ENCODE measurements around the gene SLC38A1.

DNA sequence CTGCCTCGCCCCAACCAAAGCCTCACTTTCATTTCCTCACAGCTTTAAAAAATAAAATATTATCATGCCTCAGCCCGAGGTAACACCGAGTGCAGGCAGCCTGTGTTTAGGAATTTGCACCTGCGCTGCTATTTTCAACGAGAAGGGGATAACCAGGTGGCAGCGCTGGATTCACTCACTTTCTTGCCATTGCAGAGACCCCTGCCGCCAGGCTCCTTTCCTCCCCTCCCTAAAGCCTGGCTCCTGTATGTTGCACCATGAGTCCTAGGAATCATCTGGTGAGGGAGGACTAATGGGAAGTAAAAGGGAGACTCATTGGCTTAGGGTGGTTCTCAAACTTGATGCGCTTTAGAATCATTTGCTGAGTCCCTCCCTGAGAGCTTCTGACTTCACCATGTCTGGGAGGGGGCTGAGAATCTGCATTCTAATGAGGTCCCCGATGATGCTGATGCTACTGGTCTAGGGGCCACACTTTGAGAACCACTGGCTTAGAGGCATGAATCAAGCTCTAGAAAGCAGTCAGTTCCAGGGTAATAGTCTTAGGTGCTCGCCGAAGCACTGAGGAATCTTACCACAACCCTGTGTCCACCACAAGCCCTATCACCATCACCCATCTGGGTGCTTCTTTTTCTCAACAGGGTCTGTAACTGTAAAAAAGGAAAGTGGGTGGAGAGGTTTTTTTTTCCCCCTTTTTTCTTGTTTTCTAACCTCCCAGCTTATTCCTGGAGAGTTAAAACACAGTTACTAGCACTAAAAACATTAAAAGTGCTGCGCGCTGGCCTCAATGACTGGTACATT, 83.8 kb downstream of the SLC38A1 start:
- TF ChIP-seq POLR2A (IDR thresholded peaks at IDR 0.05; ENCODE audit: extremely low read depth, insufficient read length): no peak
- TF ChIP-seq, protein P1, sequence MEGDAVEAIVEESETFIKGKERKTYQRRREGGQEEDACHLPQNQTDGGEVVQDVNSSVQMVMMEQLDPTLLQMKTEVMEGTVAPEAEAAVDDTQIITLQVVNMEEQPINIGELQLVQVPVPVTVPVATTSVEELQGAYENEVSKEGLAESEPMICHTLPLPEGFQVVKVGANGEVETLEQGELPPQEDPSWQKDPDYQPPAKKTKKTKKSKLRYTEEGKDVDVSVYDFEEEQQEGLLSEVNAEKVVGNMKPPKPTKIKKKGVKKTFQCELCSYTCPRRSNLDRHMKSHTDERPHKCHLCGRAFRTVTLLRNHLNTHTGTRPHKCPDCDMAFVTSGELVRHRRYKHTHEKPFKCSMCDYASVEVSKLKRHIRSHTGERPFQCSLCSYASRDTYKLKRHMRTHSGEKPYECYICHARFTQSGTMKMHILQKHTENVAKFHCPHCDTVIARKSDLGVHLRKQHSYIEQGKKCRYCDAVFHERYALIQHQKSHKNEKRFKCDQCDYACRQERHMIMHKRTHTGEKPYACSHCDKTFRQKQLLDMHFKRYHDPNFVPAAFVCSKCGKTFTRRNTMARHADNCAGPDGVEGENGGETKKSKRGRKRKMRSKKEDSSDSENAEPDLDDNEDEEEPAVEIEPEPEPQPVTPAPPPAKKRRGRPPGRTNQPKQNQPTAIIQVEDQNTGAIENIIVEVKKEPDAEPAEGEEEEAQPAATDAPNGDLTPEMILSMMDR (IDR thresholded peaks at IDR 0.05; ENCODE audit: low read depth, low read length): no peak
- TF ChIP-seq, protein P2, sequence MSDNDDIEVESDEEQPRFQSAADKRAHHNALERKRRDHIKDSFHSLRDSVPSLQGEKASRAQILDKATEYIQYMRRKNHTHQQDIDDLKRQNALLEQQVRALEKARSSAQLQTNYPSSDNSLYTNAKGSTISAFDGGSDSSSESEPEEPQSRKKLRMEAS (IDR thresholded peaks at IDR 0.05; ENCODE audit: low read depth, low read length): no peak

All from NB4 (cell line).